Fibroblast of peridontal ligament (primary cell): ENCODE measurements around the gene GGTLC2.

Experiments used
- DNase-seq: peaks from one replicate; pipeline ENCODE4 v3.0.0-alpha.2; 2010; ENCODE audit errors: extremely low read depth

The GGTLC2 gene

DNA sequence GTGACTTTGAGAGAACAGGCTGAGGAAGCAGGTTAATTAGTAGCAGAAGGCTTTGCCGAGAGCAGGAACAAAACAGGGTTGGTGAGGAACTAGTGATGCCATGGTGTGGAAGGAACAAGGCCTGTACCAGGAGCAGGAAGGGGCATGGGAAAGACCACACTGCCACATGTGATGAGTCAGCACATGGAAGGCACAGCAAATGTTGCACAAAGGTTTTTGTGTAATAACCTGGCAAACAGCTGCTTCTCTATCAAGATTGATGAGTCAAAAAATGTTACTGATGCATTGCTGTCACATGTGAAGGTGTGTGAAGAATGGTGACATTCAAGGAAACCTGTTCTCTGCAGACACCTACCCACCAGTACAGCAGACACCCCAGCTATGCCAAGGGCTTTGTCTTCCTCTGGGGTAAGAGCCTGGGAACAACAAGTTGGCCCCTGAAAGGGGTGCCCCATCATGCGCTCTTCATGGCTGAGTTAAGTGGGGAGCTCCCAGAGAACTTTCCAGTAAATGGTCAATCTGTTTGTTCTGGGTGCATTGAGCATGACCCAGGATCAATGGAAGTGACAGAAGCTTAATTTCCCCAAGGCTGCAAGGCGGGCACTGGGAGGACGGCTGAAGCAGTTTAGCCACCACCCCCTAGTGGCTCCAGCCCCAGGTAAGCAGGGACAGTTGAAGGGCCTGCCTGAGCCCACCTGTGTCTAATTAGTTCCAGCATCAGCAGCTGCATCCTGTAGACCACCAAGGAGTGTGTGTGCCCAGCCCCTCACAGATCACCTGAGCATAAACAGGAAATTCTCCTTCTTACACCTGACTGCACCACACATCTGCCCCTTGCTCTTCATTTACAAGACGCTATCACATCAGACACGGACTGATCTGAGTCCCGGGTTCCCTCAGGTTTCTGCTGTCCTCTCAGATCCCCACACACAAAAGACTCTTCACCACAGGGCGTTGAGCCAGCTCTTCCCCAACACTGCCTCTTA, 47.6 kb downstream of the GGTLC2 start:
- no peak for DNase-seq

DNA sequence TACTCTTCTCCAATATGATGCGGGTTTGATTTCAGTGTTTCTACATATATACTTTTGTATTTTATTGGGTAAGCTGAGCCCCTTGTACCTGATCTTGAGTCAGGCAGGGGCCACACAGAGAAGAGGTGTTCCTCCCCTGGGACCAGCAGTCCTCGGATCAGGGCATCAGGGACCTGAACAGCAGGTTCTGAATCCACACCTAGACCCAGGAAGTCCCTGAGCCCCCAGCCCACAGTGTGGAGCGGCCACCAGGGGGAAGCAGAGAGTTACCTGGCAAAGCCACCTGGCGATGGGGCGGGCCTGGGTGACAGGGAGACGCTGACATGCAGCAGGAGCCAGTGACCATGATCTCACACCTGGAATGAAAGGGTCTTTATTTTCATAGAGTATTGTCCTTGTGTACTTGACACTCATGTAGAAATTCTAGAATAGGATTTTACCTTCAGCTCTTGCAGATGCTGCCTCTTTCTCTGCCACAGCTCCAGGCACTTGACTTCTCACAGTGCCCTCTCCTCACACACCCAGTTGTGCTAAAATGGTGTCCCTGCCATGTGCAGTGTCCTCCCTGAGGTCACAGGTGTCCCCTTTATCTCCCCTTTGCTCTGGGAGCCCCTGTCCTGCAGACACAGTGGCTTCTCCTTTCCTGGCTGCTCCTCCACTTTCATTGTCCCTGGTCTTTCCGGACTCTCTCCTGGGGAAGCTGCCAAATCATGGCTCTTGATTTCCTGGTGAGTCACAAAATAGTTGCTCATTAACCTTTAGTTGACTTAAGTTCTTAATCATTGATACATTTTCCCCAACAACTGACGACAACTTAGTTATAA, 48.5 kb downstream of the GGTLC2 start:
- DNase-seq = peak; percentile 11

DNA sequence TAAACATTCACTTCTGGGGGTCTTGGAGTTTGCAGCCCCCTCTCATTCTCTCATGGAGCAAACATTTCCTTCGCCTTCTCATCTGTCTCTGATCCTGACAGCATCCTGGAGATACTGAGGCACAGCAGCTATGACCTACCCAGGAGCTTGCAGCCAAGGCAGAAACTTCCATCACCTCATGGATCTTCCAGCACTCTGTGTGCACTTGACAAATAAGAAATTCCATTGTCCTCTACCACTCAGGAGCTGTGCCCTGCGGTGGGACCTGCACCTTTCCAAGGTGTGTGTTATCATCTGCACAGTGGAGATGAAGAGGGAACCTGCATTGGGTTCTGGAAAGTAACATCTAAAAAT, 49.1 kb downstream of the GGTLC2 start:
- no peak for DNase-seq

DNA sequence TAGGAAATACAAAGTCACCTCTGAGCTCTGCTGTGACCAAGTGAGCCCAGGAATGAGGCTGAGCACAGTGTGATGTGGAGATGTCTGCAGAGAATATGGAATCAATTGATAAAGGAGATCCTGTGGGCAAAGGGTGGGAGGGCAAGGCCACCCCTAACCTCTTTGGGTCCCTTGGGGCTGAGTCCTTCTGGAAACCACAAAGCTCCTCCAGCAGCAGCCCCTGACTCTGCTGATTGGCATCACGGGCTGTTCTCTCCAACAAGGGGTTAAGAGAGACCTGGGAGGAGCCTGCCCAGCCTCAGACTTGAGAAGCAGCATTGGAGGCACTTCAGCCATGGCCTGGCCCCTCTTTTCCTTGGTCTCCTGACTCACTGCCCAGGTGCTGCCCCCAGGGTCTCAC, 49.7 kb downstream of the GGTLC2 start:
- DNase-seq = no peak

DNA sequence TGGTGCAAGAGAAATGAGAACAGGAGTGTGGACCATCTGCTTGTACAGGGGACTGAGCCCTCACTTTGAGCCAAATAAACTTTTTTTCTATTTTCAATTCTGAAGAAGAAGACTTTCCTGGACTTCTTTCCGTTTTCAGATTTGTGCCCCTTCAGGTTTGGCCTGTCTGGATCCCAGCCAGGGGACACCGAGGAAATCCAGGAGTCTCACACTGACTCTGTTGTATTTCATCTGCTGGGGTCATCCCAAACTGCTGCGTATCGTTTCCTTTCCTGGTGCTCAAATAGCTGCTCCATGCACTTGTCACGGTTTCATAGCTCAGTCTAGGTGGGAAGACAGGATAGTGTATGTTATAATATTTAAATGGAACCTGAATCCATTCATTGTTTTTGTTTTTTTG, 51.7 kb downstream of the GGTLC2 start:
- no peak for DNase-seq
